HG02623 (cell line): ENCODE data around the gene TNS1.
"Not testable (repeated sequence)": the region's sequence is repeated elsewhere in the genome, so short reads cannot be mapped to it uniquely, and the experiment has no call there.

Experiments
- ATAC-seq: cut with Tn5 transposase; IDR thresholded peaks from one replicate; pipeline ENCODE4 v1.9.1; 2021; ENCODE audit warnings: moderate library complexity; ENCODE audit not compliant: unreplicated experiment

TNS1 gene

DNA sequence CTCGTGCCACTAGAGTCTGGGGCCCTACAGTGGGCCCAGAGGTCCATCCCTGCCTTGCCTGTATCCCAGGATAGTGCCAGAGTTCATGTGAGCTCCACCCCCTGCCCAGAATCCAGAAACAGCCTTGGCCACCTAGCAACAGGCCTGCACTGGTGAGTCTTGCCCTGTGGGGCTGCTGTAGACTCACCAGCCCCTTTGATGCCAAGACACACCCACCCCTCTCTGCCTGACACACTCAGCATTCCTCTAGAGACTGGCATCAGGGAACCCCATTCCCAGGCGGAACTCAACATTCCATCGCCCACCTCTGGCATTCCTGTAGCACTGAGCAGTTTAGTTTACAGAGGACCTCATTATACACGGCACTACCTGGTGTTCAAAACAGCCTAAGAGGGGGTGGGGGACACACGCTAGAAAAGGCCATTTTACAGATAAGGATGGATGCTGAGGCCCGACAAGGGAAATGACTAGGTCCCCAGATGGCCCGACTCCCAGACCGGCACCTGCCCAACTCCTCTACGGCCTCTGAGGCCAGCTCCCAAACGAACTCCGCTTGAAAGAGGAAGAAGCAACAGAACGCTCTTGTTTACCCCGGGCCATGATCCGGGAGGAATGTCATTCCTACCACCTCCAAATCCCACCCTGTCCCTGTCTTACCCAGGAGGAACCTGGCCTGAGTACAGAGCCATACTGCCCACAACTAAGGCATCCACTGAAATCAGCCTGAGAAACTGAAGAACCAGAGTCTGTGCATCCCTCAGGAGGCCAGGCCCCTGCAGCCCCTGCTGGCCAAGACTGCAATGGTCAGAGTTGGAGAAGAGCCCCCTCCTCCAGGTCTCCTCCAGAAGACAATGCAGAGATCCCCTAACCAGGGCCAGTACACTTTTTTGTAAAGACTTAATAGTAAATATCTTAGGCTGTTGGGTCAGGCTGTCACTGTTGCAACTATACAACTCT lies 180.2 kb downstream of the TNS1 start:
- ATAC-seq, result no peak

DNA sequence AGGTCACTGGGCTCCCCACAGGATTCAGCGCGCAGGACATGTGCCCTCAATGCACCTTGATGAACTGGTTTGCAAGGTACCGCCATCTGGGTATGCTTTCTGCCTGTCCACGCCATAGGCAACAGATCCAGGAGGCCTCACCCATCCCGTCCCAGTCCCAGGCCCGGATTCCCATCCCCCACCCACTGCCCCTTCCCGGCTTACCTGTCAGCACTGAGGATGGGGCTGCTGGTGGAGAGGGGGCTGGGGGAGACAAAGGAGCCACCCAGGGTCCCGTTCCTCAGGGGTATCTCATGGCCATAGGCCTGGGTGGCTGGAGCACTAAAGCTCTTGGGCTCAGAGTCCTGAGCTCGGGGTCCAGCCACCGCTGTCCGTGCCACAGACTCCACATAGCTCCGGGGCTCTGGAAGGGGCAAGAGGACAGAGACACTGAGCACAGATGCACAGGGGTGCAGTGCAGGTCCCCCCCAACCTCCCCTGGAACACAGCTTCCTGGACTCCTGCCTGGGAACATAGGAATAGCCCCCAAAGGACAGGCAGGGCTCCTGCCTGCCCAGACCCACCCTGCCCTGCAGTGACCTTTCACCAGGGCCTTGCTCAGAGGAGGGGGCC lies 181.2 kb downstream of the TNS1 start:
- ATAC-seq, result no peak

DNA sequence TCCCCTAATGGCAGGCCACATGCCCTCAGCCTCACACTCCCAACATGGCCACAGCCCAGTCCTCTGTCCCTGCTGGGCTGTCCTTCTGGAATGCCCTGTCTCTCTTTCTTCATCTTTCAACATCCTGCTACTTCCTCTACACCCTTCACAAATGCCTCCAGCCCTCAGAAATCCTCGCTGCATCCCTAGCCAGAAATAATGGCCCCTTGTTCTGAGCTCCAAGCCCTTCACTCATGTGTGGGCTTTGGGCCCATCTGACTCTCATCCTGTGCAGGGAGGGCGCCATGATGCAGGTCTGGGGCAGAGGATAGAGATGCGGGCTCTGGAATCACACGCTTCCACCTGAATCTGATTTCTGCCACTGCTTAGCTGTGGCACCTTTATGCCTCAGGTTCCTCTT lies 181.9 kb downstream of the TNS1 start:
- no peak for ATAC-seq

DNA sequence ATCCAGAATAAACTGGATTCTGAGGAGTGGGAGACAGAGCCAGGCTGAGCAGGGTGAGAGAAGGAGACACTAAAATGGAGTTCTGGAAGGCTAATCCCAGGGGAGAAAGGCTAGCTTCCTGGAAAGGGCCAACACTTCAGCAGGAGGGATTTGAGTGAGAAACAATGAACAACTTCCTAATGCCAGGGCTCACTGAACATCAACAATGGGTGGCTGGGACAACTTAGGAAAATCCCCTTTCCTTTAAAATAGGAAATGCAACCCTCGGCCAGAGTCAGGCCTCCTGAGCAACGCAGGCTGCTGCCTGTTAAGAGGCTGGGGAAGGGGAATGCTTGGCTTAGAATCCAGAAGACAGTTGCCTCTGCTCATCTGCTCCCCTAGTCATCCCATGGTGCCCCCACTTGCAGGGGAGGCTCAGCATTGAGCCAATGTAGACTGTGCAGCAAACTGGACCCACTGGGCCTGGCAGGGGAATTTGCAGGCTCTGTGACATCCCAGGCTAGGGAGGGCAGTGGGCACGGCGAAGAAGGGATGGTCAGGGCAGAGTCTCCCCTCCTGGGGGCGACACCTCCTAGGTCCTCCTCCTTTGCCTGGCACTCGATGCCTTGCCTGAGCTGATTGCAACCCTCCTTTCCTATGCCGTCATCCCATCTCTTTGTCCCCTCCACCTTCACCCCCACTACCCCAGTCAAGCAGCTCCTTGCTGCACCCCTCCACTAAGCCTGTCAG lies 182.5 kb downstream of the TNS1 start:
- ATAC-seq, result no peak

DNA sequence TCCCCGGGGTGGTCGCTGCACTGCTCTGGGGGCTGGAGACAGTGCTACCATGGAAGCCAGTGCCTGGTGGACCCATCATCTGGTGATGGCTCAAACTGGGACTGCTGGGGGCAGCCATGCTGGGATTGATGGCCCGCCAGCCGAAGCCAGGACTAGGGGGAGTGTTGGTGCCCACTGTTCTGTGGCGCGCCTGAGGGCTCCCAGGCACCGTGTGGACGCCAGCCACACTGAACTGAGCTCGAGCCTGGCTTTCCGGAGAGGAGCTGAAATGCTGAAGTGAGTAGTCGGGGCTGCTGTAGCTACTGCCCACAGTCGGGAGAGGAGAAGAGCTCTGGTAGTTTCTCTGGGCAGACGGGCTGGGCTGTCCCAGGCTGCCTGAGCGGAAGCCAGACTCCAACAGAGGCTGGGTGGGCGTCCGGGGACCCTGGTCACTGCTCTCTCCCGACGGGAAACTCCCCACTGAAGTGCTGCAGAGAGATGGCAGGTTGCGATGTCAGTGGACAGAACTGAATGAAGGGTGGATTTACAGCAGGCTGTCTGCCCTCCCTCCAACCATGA lies 184.4 kb downstream of the TNS1 start:
- no peak for ATAC-seq

DNA sequence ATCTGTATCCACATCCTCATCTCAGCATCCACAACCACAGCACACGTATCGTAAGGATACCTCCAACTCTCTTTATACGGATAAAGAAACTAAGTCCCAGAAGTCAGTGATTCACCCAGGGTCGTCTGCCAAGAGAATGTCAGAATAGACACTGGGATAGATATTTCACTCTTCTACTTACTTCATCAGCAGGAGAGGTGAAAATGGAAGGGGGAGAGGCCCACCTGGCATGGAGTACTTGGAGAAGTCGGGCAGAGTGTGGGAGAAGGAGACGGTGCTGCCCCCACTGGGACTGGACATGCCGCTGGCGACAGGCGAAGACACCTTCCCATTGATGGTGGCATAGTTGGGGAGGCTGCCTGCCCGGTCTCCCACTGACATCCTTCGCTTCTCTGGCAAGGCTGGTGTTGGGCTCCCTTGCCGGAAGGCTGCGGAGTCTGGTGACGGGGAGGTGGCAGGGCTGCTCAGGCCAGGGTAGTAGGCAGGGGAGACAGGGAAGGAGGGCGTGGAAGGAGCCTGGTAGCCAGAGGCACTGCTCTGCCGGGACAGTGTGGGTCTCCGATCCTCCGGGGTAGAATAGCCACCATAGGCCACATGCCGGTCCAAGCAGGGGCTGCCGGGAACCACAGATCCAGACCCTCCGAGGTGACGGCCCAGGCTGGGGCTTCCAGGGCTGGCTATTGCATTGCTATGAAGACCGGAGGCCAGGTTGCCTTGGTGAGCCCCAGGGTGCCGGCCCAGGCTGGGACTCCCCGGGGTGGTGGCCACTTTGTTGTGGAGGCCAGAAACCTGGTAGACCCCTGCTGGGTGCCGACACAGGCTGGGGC lies 185.1 kb downstream of the TNS1 start:
- no peak for ATAC-seq

DNA sequence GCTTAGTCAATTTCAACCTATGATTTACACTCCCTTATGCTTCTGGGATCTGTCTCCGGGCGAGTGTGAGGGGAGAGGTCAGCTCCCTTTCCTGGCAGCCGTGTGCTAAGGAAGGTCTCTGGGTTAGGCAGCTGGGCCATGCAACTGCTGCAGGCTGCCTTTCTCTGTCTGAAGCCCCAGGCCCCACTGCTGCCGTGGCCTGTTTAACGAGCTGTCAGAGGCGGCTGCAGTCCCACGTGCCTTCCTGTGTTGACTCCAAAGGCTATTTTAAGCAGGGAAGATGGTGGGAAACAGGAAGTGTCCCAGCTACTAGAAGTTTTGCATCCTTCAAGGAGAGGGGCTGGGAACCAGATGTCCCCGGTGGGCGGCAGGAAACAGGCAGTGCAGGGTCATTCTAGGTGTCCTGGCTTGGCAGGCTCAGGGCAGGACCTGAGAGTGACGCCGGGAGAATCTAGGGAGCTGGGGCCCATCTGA lies 186.4 kb downstream of the TNS1 start:
- ATAC-seq, result no peak

DNA sequence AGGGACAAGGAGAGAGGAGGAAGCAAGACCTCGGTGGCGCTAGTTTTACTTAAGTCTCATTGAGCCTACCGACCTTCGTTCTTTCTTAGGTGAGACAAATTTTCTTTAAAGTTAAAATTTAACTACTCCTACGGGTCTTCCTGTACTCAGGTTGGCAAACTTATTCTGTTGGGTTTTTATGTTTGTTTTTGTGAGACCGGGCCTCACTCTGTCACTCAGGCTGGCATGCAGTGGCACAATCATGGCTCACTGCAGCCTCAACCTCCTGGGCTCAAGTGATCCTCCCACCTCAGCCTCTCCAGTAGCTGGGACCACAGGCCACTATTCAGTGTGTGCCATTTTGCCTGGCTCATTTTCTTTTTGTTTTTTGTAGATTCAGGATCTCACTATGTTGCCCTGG lies 189.0 kb downstream of the TNS1 start:
- ATAC-seq, result no peak

DNA sequence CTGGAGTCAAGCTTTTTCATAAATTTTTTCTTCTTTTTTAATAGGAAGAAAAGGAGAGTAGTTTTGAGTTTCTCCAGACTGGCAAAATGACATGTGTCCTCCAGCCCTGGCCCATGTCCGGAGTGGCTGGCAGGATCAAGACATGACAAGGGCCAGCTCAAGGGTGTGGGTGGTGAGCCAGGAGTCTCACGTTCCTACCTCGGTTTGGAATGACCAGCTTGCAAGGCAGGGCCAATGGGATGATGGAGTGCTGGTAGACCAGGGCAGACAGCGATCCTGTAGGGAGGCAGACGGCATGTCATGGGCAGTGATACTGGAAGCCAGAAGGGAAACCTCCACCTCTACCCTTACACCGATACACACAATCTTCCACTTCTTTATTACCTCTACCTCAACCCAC lies 190.6 kb downstream of the TNS1 start:
- no peak for ATAC-seq

DNA sequence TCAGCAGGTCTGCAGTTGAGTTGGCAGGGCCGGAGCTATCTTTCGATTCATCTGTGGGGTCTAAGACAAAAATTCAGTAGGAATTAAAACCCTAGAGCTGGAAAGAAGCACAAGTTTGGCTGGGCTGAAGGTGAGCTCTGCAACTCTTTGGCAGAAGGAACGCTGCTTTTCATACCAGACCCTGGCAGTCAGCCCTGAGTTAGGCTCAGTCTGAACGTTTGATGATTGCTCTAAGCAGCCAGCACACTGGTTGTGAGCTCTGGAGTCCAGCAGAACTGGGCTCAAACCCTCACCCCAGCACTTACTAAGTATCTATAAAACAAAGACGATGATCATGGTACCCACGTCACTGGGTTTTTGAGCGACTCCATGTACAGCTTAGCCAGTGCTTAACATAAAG lies 192.5 kb downstream of the TNS1 start:
- ATAC-seq, result no peak

DNA sequence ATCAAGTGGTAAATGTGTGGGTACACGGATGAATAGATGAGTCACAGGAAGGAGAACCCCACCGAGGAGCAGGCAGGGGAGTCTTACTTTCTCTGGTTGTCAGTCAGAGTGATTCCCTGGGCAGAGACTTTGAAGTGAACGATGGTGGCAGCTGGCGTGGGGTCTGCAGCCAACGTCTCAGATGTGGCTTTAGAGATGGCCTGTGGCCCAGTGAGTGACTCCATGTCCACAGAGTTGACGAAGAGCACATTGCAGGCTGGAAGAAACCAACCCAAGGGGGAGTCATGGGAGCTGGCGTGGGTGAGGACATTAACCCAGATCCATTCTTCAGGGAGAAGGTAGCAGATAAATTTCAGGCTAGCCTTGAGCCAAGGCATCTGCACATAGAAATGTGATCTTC lies 193.1 kb downstream of the TNS1 start:
- ATAC-seq, result no peak

DNA sequence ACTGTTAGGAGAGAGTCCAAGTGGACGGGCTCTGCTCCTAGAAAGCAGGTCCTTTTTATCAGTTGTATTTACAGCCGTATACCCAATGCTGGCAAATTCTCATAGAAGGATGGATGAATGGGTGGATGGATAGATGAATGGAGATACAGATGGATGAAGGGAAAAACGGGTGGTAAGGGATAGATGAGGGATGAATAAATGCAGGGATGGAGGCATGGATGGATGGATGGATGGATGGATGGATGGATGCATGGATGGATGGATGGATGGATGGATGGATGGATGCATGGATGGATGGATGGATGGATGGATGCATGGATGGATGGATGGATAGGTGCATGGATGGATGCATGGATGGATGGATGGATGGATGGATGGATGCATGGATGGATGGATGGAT lies 193.8 kb downstream of the TNS1 start:
- not testable (repeated sequence) for ATAC-seq

DNA sequence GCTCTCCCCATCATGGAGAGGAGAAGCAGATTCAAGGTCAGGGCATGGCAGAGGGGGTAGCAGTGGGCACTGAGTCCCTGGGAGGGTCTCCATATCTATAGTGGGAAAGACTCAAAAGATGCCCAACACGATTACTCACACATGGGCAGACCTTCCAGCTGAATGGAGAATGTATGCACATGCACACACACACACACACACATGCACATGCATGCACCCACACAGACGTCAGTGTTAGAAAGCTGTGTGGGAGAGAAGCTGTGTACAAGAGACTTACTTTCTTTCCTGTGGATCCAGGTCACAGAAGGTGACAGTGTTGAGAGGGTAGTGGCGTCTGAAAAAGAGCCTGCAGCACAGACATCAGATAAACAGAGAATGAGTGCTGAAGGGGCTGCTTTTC lies 194.5 kb downstream of the TNS1 start:
- no peak for ATAC-seq

DNA sequence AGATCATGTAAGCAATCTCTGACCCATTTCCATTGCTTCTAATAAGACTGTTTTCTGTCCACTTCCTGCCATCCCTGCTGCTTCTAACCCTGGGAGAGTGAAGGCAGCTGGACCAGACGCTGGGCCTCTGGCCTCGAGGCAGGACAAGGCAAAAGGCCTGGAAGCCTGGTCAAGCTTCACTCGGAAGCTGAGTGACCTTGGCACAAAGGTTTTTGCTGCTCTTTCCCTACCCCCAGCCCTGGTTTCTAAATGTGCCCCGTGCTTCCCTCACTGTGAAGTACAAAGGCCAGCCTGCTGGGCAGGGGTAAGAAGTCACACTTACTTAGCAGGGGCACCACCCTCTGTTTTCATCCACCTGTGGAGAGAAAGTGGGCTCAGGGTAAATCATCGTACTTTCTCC lies 195.0 kb downstream of the TNS1 start:
- no peak for ATAC-seq

DNA sequence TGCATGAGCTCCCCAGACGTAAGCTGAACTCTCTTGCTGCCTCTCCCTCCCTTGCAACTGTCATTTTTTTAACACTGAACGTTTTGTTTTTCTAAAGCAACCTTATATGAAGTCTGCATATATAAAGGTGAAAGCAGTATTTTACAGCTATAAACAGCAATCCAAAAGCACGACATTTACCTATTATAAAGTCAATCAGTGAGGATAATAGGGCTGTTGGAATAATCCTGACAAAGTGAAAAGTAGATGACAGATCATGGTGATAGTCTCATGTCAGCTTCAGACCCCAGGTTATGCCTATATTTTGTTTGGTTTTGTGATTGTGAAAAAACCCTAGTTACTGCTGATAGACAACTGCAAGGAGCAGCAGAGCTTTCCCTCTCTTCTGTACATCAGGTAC lies 195.8 kb downstream of the TNS1 start:
- ATAC-seq, result no peak

DNA sequence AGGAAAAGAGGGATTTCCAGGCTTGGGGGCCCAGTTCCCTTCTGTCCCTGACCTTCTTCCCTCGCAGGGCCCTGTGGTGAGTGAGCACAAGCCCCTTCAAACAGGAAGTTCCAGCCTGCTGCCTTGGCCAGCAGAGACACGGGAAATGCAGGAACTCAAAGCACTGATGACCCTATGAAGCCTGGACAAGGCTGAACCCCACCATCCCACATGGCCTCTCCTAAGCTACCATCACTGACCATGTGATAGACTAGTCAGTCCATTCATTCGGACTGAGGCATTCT lies 196.4 kb downstream of the TNS1 start:
- ATAC-seq, result no peak

DNA sequence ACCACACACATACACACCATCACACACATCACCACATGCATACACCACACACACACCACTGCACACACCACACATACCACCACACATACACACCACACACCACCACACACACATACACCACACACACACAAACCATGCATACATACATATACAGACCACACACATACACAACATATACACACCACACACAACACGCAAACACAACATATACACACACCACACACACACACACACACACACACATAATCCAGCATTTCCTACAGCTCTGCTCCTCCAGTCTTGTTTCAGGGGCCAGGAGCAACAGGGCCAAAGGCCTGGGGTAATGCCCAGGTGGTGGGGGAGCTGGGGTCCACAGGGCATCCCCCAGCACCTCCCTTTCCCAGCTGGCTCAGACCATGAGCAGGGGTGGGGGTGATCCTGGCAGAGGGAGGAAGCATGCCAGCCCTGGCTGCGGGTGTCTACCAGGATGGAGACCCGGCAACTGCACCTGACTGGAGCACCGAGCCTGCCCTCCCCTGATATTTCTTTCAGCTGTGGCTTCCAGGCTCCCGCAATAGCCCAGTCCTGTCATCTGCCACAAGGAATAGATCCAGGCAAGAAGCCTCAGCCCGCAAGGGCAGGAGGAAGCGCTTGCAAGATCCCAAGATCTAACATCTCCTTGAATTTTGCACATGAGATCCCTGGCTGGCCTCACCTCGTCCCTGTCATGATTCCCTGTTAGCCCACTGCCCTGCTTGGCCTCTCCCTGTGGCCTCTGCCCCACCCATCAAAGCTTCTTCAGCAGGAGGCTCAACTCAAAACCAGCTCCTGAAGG lies 196.9 kb downstream of the TNS1 start:
- ATAC-seq, result no peak

DNA sequence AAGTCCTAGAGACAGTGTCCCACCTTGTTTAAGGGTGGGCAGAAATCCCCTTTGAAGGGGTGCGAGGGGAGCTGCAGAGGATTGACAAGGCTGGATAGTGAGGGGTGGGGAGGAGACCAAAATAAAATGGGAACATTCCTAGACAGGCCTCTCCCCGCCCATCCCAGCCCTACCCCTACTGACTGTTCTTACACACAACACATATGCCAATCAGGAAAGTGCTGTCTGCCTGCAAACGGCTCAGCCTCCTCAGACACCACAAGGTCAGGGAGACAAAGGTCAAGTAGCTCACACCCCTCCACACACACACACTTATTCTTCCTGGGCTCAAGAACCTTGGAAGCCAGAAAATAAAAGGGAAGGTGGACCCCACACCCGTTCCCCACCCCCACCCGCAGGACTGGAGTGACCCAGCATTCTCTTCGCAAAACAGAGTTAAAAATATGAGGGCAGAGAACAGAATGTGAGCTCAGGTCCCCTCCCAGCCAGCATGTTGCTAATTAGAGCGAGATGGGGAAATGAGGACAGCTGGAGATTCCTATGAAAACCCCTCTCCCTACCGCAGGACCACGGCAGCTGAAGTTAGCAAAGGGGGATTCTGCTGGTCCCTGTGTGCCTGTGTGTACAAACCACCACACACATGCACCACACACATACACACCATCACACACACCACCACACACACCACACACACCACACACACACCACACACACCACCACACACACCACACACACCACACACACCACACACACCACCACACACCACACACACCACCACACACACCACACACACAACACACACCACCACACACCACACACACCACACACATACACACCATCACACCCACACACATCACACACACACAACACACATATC lies 197.8 kb downstream of the TNS1 start:
- no peak for ATAC-seq

DNA sequence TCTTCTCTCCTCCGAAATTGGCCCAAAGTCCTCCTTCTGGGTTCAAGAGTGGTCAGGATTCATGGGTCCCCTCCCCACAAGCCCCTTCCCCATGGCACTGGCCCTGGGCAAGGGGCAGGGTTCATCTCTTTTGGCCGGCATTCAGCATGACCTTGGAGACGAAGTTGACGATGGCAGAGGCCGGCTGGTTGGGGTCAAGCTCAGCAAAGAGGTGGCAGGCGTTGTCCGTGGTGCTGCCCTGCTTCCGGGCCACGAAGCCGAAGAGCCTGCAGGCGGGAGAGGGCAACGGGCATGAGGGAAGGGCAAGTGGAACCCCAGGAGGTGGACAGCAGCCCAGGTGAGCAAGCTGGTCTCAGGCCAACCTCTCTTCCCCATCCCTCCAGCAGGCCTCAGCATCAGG lies 198.5 kb downstream of the TNS1 start:
- no peak for ATAC-seq
